ENCODE results near the gene SLC35F4. TPM values are rescaled to one million over a fixed set of nuclear protein-coding genes. Genes with fewer than 3 reads are reported as not detected.

The SLC35F4 gene
- total RNA-seq, 6 experiments from 2014 or later: not detected

GRCh38 chr14:57637901-57638300, 228.0 kb downstream of the SLC35F4 start:
- Mint-ChIP-seq H3K27me3 (ENCODE audit: insufficient read depth) (no peaks in the 10 kb centered on the region), H3K4me3 (no peak overlapping the region), H3K27ac (no peak overlapping the region), H3K36me3 (ENCODE audit: low read depth) (no peaks in the 10 kb centered on the region), H3K9me3 (peaks cover 38% of the 10 kb centered on the region), H3K4me1 (ENCODE audit: low read depth) (no peaks in the 10 kb centered on the region)
- no peak for TF ChIP-seq CTCF (IDR thresholded peaks at IDR 0.05)
- no peak for DNase-seq

GRCh38 chr14:57634335-57634734, 231.6 kb downstream of the SLC35F4 start:
- H3K36me3 Mint-ChIP-seq (ENCODE audit: low read depth): no peaks in the 10 kb centered on the region
- no peak overlapping the region for H3K4me3 Mint-ChIP-seq
- H3K27ac Mint-ChIP-seq: no peak overlapping the region
- no peaks in the 10 kb centered on the region for H3K4me1 Mint-ChIP-seq (ENCODE audit: low read depth)
- H3K27me3 Mint-ChIP-seq (ENCODE audit: insufficient read depth): no peaks in the 10 kb centered on the region
- TF ChIP-seq CTCF (IDR thresholded peaks at IDR 0.05): no peak
- peaks cover 40% of the 10 kb centered on the region for H3K9me3 Mint-ChIP-seq
- DNase-seq: no peak

GRCh38 chr14:57632649-57633048, 233.2 kb downstream of the SLC35F4 start:
- H3K9me3 Mint-ChIP-seq: peaks cover 34% of the 10 kb centered on the region
- DNase-seq: no peak
- H3K36me3 Mint-ChIP-seq (ENCODE audit: low read depth): no peaks in the 10 kb centered on the region
- no peak for TF ChIP-seq CTCF (IDR thresholded peaks at IDR 0.05)
- no peak overlapping the region for H3K4me3 Mint-ChIP-seq
- no peaks in the 10 kb centered on the region for H3K4me1 Mint-ChIP-seq (ENCODE audit: low read depth)
- H3K27ac Mint-ChIP-seq: no peak overlapping the region
- H3K27me3 Mint-ChIP-seq (ENCODE audit: insufficient read depth): no peaks in the 10 kb centered on the region

- TF ChIP-seq CTCF (IDR thresholded peaks at IDR 0.05): no peak
- Mint-ChIP-seq H3K36me3 (ENCODE audit: low read depth) (peaks cover 4% of the 10 kb centered on the region; the same call in 1 of the 2 replicates), H3K9me3 (peaks cover 43% of the 10 kb centered on the region), H3K4me1 (ENCODE audit: low read depth) (no peaks in the 10 kb centered on the region), H3K4me3 (no peak overlapping the region), H3K27ac (no peak overlapping the region), H3K27me3 (ENCODE audit: insufficient read depth) (no peaks in the 10 kb centered on the region)
- no peak for DNase-seq
These were observed 248.4 kb downstream of the SLC35F4 start for GRCh38 chr14:57617510-57617909.

GRCh38 chr14:57612946-57613345, 252.9 kb downstream of the SLC35F4 start:
- H3K27me3 Mint-ChIP-seq (ENCODE audit: insufficient read depth): no peaks in the 10 kb centered on the region
- no peak overlapping the region for H3K27ac Mint-ChIP-seq
- peaks cover 43% of the 10 kb centered on the region for H3K9me3 Mint-ChIP-seq
- no peak overlapping the region for H3K4me3 Mint-ChIP-seq
- H3K4me1 Mint-ChIP-seq (ENCODE audit: low read depth): no peaks in the 10 kb centered on the region
- H3K36me3 Mint-ChIP-seq (ENCODE audit: low read depth): peaks cover 1% of the 10 kb centered on the region; the same call in 1 of the 2 replicates
- no peak for DNase-seq
- no peak for TF ChIP-seq CTCF (IDR thresholded peaks at IDR 0.05)

GRCh38 chr14:57611555-57612075, 254.3 kb downstream of the SLC35F4 start:
- Mint-ChIP-seq H3K27ac (no peak overlapping the region), H3K36me3 (ENCODE audit: low read depth) (no peaks in the 10 kb centered on the region), H3K9me3 (peaks cover 43% of the 10 kb centered on the region), H3K4me1 (ENCODE audit: low read depth) (no peaks in the 10 kb centered on the region), H3K4me3 (no peak overlapping the region), H3K27me3 (ENCODE audit: insufficient read depth) (no peaks in the 10 kb centered on the region)
- no peak for DNase-seq
- TF ChIP-seq CTCF (IDR thresholded peaks at IDR 0.05): no peak
